H4 (cell line): ENCODE data around the gene KCNMA1. TPM values are rescaled to one million over a fixed set of nuclear protein-coding genes. Genes with fewer than 3 reads are reported as not detected.

Experiments used
- DNase-seq: peaks from one replicate; pipeline ENCODE4 v3.0.0-alpha.2; 2015; ENCODE audit warnings: low spot score
- total RNA-seq: library from RNA; depleted of rRNA; stranded (reverse); fragments of >200 nt; shearing (Covaris generic); gene quantifications from 2 replicates; pipeline ENCODE4 v1.2.3, GENCODE V29; 2014

The KCNMA1 gene
- total RNA-seq, 1 experiment from 2014 or later = 8.4 TPM

DNA sequence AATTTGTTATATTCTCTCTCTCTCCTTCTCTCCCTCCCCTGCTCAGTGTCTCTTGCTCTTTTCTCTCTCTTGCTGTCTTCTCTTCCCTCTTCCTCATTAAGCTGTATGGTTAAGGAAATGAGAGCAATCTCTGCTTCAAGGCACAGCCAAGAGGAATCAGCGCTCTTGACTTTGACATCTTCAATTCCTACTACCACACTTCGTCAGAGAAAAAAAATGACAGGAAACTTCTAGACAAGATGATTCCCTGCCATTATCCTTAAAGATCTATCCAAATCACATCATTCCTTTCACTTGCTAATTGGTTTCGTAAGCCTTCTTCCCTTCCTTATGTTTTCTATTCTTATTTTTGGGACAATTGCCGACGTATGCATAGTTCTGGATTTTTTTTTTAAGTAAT is 425.0 kb downstream of the KCNMA1 start:
- no peak for DNase-seq

DNA sequence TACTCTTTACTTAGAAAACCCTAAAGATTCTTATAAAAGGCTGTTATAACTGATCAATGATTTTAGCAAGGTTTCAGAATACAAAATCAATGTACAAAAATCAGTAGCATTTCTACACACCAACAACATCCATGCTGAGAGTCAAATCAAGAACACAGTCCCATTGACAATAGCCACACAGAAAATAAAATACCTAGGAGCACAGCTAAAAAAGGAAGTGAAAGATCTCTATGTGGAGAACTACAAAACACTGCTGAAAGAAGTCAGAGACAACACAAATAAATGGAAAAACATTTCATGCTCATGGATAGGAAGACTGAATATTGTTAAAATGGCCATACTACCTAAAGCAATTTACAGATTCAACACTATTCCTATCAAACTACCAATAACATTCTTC is 427.0 kb downstream of the KCNMA1 start:
- DNase-seq = no peak

DNA sequence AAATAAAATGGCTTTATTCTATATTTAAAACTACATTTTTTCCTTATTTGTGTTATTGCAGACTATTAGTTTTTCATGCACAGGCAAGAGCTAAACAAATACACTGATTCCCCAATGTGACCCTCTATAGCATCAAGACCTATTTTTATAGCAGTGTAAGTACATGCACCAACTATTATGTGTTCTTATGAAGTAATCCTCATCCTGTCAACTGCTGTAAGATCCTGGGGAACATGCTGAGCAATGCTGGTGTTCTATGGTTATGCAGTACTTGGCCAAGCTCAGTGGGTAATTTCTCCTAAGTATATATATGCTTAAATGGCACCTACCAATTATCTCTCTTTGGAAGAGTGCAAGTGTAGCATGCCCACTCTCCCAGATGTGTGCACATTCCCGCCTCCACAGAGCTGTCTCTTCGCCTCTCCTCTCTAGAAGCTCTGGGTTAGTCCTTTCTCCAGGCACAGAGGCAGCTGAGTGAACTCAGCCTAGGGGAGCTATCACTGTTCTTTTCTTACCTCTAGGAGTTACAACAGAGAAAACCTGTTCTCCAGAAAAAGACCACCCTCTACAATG is 428.8 kb downstream of the KCNMA1 start:
- no peak for DNase-seq

DNA sequence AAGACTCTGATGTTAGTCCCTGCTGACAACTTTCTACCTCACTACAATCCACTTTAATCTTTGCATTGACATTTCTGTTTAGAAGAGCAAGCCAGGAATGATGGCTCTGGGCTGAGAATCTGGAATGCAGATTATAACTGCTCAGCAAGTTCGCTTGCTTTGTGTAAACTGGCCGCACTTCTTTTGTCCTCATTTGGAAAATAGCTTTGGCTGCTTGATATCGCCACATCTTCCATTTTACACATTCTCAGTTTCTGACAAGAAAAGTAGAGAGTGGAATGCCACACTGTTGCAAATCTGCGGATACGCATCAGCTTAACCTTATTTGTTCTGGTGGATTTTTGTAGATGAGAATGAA is 429.8 kb downstream of the KCNMA1 start:
- DNase-seq = no peak

DNA sequence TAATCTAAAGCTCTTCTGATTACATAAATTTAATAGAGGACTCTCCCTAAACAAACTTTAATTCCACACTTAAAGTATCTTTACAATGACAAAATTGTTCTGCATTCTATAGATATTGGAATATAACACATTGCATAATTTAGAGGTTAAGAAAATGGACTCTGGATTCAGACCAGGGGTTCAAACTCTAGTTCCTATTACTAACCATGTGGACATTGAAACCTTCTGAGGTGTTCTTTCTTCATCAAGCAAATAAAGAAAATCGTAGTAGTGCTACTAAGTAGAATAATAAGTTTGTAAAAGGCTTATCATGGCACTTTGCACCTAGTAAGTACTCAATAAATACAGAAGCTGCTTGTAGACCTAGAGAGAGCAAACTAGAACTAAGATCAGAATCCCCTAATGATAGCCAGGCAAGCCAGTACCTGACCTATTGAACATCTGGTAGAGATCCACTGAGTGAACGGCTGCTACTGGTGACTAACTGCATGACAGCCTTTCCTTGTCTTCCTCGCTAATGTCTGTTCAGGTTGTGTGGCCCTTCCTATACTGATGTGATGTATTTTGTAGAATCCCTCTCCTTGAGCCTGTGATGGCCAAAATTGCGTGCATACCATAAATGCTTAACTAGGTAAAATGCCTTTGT is 430.3 kb downstream of the KCNMA1 start:
- no peak for DNase-seq

DNA sequence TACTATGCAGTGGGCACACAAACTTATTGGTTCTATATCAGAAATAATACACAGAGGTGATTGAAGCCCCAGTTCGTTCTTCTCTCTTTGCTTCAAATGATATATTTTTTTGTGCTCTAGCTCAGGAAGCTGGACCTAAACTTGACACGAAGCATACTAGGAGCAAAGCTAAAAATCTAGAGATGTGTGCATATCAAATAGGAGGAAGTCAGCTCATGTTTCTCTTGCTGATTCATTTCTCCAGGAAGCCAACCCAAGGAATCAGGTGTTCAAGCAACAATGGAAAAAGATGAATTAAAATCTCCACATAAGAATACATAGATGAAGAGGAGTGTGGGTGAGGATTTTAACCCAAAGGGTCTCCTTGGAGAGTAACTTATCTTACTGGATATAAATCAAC is 432.5 kb downstream of the KCNMA1 start:
- DNase-seq = no peak

DNA sequence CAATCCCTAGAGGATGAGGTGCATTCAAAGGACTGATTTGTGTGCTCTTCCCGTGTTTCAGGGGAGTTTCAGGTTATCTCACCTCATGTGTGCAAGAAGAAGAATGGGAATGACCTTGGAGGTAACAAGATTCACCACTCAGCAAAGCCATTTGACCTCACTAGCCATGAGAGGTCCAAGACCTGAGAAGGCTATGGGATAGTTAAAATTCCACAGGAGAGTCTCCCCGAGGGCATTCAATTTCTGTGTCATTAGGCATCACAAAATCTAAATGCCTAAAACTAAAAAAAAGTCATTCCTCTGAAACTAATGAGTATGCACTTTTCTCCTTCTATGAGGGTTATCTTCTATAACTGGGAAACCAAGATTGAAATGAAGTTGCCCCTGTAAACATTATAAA is 433.4 kb downstream of the KCNMA1 start:
- DNase-seq = no peak

DNA sequence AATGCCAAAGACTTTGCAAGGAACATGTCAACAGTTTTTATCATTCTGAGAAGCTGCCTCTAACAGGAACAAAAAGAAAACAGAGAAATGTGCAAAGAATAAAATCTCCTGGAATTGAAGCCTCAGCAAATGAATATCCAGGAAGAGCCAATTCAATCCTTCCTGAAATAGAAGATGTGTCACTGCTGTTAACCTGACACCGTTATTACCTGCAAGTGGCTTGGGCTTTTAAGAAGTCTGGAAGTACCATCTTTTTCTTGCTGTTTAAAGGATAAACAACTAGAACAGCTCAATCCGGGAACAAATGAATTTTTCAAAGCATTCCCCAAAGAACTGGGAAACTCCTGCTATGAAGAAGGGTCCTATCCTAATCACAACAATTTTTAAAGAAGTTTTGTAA is 434.8 kb downstream of the KCNMA1 start:
- no peak for DNase-seq

DNA sequence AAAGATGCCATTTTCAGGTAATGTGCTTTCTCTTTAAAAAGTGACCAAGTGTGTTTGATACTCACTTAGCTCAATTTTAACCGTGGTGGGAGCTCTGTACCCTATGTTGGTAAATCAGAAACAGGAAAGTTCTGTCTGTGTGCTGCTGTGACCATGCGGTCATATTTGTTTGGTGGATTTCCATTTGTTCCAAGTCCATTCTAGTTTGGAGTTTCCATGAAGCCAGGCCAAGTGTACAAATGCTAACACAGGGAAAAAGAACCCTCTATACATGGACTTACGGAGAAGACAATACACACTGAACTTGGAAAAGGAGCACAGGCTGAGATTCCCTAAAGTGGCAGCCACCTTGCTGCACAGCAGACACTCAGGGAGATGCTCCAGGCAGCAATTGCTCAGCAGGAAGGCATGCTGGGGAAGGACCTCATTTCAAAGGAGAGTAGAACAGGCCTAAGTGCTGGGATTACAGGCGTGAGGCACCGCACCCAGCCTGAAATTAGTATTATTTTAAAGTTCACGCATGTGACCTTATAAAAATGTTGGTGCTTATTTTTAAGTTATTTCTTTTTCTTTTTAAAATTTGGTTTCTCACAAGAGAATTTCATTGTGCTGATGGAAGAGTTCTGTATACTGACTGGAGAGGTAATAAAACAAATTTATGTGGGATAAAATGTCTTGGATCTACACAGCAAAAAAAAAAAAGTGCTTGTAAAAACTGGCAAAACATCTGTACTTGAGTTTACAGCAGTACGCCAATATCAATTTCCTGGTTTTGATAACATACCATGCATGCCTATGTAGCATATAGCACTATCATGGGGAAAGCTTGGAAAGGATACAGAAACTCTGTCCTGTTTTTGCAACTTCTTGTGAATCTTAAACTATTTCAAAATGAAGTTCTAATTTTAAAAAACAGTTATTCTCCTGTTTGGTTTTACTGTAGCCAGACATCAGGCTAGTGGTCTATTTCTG is 436.2 kb downstream of the KCNMA1 start:
- DNase-seq = no peak

DNA sequence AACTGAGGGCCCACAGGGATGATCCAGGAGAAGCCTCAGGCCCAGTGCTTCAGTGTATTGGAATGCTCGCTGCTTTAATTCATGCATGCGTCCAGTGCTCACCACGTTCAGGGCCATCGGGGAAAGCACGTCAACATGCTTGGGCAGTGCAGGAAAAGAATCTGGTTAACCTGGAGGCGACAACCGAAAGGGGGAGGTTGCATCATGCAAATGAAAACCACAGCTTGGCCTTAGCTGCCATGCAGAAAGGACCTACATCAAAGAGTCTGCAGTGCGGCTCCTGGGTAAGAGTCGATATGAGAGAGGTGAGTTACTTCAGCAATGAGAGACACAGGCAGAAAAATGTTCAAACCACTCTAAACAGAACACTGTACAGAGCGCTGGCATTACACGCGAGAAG is 440.1 kb downstream of the KCNMA1 start:
- no peak for DNase-seq

DNA sequence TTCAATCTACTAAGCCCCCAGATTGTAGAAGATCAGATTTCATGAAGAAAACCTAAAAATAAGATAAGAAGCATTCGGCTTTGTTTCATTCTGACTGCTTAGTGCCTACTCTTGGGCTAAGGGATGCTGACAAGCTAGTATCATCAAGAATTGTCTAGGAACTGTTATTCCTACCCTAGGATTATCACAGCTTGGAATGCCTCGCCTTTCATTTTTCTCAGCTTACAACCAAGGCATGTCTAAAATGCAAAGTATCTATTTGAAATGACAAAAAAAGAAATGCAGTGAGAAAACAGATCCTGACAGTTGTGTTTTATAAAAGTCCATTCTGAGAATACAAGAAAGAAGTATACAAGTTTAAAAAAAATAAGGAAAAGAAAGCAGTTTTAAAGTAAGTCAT is 441.0 kb downstream of the KCNMA1 start:
- no peak for DNase-seq

DNA sequence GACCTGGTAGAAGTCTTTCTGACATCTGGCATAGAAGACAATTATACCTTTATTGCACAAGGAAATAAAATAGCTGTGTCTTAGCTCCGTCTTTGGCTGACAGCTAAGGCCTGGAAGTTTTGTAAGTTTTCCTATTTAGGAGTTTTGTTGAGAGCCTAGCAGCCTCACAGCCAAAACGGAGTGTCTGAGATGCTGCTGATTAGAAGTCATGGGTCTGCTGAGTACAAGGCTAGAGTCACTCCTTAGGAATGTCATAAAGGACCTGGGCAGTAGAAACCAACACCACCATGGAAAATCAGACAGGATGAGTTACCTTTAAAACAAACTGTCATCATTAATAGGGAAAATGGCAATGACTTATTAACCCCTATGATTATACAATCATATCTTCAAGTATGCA is 442.5 kb downstream of the KCNMA1 start:
- peak; percentile 70 for DNase-seq

DNA sequence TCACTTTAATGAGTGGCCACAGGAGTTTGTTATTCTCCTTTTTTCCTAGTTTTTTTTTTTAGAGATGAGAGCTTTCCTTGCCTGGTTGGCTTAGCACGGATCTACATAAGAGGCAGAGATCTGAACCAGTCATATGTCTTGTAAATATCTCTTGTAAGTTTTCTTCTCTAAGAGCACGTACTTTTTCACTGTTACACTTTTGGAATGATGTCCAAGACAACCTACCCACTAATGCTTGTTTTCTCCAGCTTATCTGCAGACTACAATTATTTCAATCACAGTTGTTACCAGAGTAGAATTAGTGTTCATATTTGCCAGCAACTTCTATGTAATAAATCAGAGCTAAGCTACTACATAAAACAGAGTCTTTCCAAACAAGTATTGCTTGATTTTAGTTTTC is 444.6 kb downstream of the KCNMA1 start:
- DNase-seq = no peak

DNA sequence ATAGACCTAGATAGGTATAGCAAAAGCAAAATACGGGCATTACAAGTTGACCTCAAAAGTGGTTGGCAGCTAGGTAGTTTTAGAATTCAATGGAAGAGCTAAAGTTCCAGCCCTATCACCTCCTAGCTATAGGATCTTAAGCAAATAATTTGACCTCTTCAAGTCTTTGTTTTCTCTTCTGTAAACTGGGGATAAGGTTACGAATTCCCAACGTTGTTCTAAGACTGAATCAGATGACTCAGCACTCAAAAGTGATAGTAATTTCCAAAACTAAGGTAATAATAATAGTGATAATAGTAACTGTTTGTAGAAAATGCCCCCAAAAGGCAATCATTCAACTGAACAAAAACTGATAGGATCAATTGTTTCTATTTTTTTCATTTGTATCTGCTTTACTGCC is 445.2 kb downstream of the KCNMA1 start:
- DNase-seq = no peak

DNA sequence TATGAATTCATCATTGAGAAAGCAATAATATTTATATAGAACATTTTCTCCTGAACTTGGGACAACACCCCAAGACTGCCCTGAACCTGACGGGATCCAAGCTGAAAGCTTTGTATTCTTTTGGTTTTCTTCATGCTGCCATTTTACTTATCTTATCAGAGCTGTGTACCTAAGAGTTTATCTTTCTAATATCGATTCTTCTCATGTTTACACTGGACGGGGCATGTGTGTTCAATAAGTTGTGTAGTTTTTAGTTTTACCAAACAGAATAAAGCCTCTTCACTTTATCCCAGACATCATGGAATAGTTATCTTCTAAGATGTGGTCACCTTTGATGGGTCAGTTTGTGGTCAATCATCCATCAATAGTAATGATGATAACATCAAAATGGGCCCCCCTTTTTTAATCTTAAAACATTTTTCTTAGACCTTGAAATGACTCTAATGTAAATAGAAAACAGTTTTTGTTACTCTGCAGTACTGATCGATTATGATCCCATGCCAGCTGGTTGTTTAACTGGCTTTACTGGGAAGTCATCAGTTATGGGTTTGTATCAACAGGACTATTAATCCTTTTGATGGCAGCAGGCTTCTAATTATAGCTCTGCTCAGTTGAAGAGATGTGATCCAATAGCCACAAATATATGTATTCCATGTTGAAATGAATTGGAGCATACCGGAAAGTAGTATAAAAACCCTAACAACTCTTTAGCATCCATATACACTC is 446.1 kb downstream of the KCNMA1 start:
- no peak for DNase-seq

DNA sequence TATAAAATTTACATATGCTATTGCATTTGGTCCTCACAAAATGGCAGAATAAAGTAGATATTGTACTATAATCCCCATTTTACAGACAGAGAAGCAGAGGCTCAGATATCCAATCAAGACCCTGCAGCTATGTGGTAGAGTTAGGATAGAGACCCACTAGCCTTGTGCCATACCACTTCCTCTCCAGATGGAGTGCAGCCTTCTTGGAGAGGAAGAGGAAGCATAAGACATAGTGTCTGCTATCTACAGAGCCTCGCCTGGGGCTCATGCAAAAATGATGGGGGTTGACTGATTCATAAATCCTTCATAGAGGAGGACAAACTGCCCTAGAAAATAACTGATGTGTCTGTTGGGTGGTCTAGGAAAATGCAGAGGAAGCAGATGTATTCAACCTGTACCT is 447.3 kb downstream of the KCNMA1 start:
- no peak for DNase-seq

DNA sequence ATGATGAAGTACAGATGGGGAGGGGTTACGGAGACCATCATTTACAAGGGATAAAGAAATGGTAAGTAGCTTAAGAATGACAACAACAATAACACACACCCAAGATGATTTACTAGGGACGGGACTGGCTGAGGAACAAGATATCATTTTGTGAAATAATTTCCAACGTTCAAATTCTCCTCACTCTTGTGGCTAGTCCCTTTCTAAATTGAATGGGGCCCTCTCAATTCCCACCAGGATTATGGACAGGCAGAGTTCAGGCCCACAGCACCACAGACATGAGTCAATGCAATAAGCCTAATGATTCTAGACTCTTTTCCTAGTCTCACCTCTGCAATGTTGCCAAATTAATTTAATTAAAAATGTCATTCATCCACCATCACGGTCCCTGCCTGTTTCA is 448.1 kb downstream of the KCNMA1 start:
- DNase-seq = no peak

DNA sequence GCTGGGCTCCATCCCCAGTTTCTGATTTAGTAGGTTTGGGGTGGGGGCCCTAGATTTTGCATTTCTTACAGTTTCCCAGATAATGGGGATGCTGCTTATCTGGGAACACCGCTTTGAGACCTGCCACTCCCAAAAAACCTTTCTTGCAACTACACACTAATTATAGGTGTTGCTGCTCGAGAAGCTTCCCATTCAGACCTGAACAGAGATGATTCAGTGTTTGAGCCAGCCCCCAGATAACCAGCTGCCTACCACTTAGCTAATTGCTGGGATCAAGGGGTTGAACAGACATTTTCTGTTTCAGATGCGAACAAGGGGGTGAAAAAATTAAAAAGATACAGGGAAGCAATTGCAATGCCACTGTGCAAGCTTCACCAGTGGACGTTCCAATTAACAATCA is 448.5 kb downstream of the KCNMA1 start:
- no peak for DNase-seq

DNA sequence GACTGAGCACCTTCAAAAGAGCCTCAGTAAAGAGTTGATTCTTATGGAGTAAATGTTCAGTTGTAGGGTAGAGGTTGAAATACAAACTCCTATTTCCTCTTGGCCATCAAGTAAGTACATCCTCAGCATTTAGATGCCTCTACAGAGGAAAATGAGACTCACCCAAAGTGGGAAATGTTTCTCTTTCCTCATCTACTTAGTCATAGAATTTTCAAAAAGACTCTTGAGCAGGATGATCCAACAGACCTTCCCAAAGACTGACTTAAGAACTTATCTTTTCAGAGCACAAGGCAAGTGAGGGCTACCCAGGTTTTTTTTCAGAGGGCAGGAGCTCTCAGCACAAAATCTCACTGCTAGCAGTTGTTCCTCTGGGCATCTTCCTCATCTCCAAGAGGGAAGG is 449.1 kb downstream of the KCNMA1 start:
- DNase-seq = no peak

DNA sequence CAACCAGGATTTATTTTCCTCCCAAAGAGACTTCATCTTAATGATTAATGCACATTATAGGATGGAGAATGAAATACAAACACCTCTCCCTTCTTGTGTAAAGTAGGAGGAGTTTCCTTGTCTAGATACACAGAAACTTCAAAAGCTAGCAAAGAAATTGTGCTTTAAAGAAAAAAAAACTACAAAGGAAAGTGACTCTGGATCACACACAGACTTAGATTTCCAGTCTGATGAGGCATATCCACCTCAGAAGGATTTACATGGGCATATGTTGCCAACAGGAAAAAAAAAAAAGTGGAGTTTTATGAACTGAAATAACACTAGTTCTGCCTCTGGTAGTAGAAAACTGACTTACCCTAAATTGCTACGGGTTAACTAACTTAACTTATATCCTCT is 449.6 kb downstream of the KCNMA1 start:
- DNase-seq = no peak

DNA sequence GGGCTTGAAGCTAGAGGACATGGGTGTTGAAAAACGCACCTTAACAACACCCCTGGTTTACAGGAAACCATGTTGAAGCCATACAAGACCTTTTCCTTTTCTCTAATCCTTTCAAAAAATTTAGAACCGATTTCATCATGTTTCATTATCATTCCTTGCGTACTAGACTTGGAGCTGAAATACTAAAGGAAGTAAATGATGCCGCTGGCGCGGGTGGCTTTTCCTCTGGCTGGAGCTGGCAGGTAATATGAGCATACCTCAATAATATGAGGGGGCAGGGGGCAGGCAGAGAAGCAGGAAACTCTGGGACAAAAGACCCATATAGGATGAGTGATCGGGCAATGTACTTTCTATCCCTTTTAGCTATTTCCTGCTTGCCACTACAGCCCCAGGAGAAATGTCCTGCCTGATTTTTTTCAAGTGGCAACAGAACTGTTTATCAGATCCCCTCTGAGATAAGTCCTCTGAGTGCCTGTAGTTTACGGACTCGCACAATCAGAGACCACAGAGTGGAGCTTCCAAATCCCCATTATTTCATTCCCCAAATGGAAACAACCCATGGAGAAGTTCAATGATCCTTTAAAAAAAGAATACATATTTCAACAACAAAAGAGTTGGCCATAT is 450.1 kb downstream of the KCNMA1 start:
- peak; percentile 27 for DNase-seq

DNA sequence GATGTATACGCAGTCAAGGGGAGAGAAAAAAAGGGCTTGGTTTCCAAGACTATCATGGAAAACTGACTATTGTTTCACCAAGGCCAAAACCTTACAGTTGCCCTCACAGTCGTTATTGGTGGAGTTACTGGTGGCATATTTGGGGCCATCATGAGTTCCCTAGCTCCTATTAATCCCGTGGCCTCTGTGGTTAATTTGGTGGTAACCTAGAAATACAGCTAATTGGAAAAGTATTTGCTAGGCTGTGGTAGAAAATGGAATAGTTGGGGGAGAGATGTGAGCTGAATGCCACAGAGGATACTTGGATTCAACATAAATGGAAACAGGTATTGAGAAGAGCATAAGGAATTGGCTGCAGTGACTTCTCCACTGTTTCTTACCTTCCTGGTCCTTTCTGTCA is 450.7 kb downstream of the KCNMA1 start:
- DNase-seq = no peak
